ENCODE measurements around the gene APRT.
A peak's percentile ranks its signal among the peaks of the same experiment; 100 is the strongest.
"Not testable (repeated sequence)": the region's sequence is repeated elsewhere in the genome, so short reads cannot be mapped to it uniquely, and the experiment has no call there.

Gene APRT

DNA sequence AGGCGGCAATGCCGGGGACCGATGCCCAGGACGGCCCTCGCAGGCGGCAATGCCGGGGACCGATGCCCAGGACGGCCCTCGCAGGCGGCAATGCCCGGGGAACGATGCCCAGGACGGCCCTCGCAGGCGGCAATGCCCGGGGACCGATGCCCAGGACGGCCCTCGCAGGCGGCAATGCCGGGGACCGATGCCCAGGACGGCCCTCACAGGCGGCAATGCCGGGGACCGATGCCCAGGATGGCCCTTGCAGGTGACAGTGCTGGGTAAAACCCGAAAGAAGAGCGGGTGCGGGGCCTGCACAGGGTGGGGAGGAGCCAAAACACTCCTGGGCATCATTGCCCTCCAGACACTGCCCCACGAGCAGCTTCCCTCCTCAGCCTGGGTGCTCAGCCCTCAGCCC, 11.9 kb upstream of the APRT start:
- not testable (repeated sequence) for DNase-seq (ENCODE audit: low spot score in 2 of 2); H3K4me3 ChIP-seq; H3K4me1 ChIP-seq; H3K27me3 ChIP-seq (ENCODE audit: low read depth); H3K9me3 ChIP-seq; H3K36me3 ChIP-seq (replicated peaks)
- in situ Hi-C loops (cut with MboI; ENCODE audit: low sequenced_read_pairs): loop anchor here (25.0 kb wide), 1 partner anchor 739 kb away; the partner anchor contains the start of gene RPL13

DNA sequence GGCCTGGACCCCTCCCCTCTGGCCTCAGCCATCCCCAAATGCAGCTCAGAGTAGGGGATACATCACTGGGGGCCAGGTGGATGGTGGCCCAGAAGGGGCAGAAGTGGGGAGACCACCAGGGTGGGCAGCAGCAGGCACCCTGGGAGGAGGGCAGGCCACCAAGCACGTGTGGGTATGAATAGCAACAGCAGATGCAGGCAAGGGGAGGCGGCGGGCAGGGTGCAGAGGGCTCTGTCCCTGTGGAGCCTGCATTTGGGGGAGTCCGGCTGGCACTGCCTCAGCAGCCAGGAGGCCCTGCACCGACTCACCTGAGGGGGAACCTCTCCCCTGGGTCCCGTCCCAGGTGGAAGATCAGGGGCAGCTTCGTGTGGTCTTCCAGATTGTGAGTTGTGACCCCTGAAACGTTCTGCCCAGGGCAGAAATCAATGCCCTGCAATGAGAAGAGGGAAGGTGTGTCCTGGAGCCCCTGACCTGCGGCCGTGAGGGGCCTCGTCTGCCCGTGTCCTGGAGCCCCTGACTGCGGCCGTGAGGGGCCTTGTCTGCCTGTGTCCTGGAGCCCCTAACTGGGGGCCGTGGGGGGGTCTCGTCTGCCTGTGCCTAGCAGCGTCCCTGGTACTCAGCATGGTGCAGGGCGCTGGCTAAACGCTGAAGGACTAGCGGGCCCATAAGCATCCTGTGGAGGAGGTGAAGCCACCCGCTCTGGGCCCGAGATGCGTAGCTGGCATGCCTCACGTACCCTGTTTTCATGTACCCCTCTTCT, 10.7 kb upstream of the APRT start:
- Histone ChIP-seq H3K27me3 (ENCODE audit: low read depth) (no peaks in the 10 kb centered on the region), H3K4me1 (no peaks in the 10 kb centered on the region), H3K4me3 (no peak overlapping the region), H3K36me3 (replicated peaks) (no peaks in the 10 kb centered on the region), H3K9me3 (no peaks in the 10 kb centered on the region)
- DNase-seq (ENCODE audit: low spot score in 2 of 2): no peak
- in situ Hi-C loops (cut with MboI; ENCODE audit: low sequenced_read_pairs): loop anchor here (25.0 kb wide), 1 partner anchor 740 kb away; the partner anchor contains the start of gene RPL13

DNA sequence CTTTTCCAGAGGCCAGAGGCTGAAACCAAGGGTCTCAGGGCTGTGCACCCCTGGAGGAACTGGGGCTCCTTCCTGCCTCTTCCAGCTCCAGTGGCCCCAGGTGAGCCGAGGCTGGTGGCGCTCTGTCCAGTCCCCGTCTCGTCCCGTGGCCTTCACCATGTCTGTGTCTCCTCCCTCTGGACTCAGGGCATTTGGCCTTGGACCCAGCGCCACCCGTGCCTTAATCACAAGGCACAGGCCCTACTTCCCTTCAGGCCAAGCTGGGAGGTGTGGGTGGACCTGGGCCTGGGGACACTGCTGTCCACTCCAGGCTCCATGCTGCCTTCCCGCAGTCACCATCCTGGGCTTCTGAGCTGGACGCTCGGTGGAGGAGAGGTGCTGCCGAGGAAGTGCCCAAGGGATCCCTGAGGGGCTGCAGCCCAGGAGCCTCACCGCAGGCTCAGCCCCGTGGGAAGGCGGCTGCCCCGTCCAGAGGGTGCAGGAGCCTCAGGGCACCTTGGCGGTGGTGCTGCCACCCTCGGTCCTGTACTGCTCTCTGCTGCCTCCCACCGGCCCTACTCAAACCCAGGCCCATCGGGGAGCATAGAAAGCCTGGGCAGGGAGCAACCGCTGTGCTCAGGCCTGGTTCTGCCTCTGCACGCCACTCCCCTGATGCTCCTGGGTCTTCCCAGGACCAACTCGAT, 9.6 kb upstream of the APRT start:
- in situ Hi-C loops (cut with MboI; ENCODE audit: low sequenced_read_pairs): loop anchor here (25.0 kb wide), 1 partner anchor 741 kb away; the partner anchor contains the start of gene RPL13
- Histone ChIP-seq H3K36me3 (replicated peaks) (no peaks in the 10 kb centered on the region), H3K4me1 (no peaks in the 10 kb centered on the region)

DNA sequence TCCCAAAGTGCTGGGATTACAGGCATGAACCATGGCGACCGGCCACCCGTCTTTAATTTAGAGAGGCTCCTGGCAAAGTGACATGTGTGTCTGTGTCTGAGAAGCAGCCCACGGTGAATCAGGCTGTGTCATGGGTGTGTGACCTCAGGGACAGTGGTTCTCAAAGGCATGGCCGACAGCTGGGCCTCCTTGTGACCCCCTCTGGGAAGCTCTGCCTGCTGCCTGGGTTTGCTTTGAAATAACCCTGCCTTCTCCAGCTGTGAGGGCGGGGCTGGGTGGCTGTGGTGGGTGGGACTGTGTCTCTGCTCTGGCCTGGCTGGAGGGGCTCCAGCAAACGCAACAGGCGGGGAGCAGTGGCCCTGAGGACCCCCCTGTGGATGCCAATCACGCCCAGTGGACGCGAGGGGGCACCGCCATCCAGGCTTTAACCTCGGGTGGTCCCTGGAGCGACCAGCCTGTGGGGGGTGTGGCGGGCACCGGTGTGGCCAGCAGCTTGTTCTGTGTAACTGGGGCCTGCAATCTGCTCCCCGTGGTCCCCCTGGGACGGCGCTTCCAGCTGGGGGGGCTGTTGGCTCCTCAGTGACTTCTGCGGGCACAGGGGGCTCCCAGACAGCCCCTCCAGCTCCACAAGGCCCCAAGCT, 8.8 kb upstream of the APRT start:
- DNase-seq (ENCODE audit: low spot score in 2 of 2): no peak
- in situ Hi-C loops (cut with MboI; ENCODE audit: low sequenced_read_pairs): loop anchor here (25.0 kb wide), 1 partner anchor 742 kb away; the partner anchor contains the start of gene RPL13
- no peaks in the 10 kb centered on the region for H3K4me1 ChIP-seq
- H3K36me3 ChIP-seq (replicated peaks): no peaks in the 10 kb centered on the region
- H3K27me3 ChIP-seq (ENCODE audit: low read depth): no peaks in the 10 kb centered on the region
- no peaks in the 10 kb centered on the region for H3K9me3 ChIP-seq
- no peak overlapping the region for H3K4me3 ChIP-seq

More for the DNA sequence above, 9.6 kb upstream of the APRT start:
- no peak overlapping the region for H3K4me3 ChIP-seq
- no peaks in the 10 kb centered on the region for H3K9me3 ChIP-seq
- no peaks in the 10 kb centered on the region for H3K27me3 ChIP-seq (ENCODE audit: low read depth)
- peak in 1 of 2 experiments; percentile 30 for DNase-seq (ENCODE audit: low spot score in 2 of 2)

DNA sequence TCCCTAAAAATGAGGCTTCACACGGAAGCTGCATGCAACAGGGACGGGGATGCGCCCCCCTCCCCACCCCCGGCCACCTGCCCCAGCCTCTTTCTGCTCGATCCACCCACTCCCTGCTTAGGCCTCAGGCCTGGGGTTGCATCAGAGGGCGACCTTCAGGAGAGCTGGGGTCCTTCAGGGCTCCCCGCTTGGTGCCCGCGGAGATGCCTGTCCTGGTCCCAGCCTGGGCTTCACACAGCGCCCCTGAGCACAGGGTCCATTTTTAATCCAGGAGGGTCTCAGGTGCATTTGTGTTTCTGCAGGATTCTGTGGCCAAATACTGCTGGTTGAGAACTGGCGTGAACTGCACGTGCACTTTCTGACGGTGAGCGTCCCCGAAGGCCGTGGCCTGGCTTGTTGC, 7.4 kb upstream of the APRT start:
- DNase-seq (ENCODE audit: low spot score in 2 of 2): no peak
- no peak overlapping the region for H3K4me3 ChIP-seq
- H3K36me3 ChIP-seq (replicated peaks): no peaks in the 10 kb centered on the region
- no peaks in the 10 kb centered on the region for H3K9me3 ChIP-seq
- in situ Hi-C loops (cut with MboI; ENCODE audit: low sequenced_read_pairs): loop anchor here (10.0 to 25.0 kb wide), 3 partner anchors 346 to 743 kb away; partner anchors contain the start of genes RPL13 and ZNF778
- H3K27me3 ChIP-seq (ENCODE audit: low read depth): no peaks in the 10 kb centered on the region
- H3K4me1 ChIP-seq: no peaks in the 10 kb centered on the region

DNA sequence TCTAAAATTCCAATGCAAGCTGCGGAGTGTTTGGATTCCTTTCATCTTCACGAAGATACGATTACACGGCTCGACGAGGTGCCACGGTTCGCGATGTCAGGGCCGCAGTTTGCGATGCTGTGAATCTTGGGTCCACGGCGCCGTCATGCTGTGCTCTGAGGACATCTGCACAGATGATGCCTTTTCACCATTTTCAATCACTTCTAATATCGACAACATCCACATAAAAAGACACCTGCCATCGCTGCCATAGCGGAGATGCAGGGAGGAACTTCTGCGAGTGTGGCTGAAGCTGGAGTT, 6.8 kb upstream of the APRT start:
- in situ Hi-C loops (cut with MboI; ENCODE audit: low sequenced_read_pairs): loop anchor here (10.0 to 25.0 kb wide), 3 partner anchors 346 to 744 kb away; partner anchors contain the start of genes RPL13 and ZNF778
- Histone ChIP-seq H3K4me1 (no peaks in the 10 kb centered on the region), H3K27me3 (ENCODE audit: low read depth) (no peaks in the 10 kb centered on the region), H3K9me3 (no peaks in the 10 kb centered on the region), H3K36me3 (replicated peaks) (no peaks in the 10 kb centered on the region), H3K4me3 (no peak overlapping the region)
- DNase-seq (ENCODE audit: low spot score in 2 of 2): no peak

DNA sequence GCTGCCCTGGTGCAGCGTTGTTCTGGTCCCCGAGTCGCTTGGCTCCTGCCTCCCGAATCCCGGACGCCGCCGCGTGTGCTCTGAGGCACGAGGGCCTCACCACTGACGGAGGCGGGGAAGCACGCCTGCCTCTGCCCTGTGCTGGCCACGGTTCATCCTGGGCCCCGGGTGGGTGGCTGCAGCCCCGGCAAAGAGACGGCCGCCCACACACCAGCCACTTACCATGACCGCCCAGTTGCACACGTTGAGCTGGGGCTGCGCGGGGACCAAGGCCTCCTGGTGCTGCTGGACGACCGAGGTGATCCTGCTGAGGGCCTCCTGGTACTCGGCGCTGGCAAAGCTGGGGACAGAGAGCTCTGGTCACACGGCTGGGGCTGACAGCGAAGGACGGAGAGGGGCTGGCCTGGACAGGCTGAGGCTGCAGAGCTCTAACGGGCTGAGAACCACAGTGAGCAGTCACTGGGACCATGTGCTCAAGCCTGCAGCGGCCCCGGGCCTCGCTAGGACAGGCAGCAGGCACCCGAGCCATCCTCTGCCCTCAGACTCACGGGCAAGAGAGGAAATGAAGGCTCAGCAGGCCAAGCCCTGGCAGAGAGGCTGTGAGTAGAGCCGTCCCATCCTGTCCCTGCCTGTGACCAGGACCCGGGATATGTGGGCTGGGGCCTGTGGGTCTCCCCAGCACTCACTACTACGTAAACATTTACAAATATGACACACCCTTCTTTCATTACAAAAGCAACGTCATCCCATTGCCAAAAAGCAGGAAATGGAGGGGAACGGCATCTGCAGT, 6.3 kb upstream of the APRT start:
- in situ Hi-C loops (cut with MboI; ENCODE audit: low sequenced_read_pairs): loop anchor here (10.0 to 25.0 kb wide), 3 partner anchors 347 to 744 kb away; partner anchors contain the start of genes RPL13 and ZNF778
- Histone ChIP-seq H3K27me3 (ENCODE audit: low read depth) (no peaks in the 10 kb centered on the region), H3K4me1 (no peaks in the 10 kb centered on the region; the same call in 1 of the 2 replicates), H3K9me3 (no peaks in the 10 kb centered on the region), H3K4me3 (no peak overlapping the region), H3K36me3 (replicated peaks) (no peaks in the 10 kb centered on the region)
- DNase-seq (ENCODE audit: low spot score in 2 of 2): no peak

DNA sequence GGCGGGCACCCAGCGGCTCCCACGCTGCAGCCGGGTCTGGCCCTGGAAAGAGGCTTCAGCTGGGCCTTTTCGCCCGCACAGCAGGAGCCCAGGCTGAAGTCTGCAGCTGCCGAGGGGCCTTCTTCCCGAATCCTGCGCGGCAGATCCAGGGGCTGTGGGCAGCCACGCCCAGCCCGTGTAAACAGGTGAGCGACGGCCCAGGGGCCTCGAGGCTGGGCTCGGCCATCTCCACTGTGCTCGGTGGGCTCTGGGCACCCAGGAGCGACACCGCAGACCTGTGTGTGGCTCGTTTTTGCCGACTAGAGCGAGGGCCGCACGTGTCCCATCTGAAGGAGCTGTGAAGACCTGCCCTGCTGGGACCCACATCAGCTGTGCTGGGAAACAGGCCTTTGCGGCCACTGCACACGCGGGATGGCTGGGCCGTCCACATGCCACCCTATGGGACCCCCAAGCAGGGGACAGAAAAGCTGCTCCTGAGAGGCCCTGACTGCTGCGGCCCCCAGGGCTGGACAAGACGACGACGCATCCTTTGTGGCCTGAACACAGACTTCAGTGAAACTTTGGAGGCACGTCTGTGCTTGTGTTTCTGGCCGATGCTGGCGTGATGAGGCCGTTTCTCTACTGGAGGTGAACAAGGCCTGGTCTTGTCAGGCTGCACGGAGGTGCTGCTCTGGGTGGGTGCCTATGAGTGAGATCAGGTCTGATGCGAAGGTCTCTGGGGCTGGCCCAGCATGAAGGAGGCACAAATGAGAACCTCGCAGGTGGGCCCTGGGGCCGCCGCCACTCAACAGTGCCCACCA, 5.2 kb upstream of the APRT start:
- no peaks in the 10 kb centered on the region for H3K27me3 ChIP-seq (ENCODE audit: low read depth)
- in situ Hi-C loops (cut with MboI; ENCODE audit: low sequenced_read_pairs): loop anchor here (10.0 to 25.0 kb wide), 3 partner anchors 348 to 745 kb away; partner anchors contain the start of genes RPL13 and ZNF778
- no peaks in the 10 kb centered on the region for H3K9me3 ChIP-seq
- H3K4me3 ChIP-seq: no peak overlapping the region
- no peak for DNase-seq (ENCODE audit: low spot score in 2 of 2)
- H3K36me3 ChIP-seq (replicated peaks): no peaks in the 10 kb centered on the region
- H3K4me1 ChIP-seq: peaks cover 4% of the 10 kb centered on the region

DNA sequence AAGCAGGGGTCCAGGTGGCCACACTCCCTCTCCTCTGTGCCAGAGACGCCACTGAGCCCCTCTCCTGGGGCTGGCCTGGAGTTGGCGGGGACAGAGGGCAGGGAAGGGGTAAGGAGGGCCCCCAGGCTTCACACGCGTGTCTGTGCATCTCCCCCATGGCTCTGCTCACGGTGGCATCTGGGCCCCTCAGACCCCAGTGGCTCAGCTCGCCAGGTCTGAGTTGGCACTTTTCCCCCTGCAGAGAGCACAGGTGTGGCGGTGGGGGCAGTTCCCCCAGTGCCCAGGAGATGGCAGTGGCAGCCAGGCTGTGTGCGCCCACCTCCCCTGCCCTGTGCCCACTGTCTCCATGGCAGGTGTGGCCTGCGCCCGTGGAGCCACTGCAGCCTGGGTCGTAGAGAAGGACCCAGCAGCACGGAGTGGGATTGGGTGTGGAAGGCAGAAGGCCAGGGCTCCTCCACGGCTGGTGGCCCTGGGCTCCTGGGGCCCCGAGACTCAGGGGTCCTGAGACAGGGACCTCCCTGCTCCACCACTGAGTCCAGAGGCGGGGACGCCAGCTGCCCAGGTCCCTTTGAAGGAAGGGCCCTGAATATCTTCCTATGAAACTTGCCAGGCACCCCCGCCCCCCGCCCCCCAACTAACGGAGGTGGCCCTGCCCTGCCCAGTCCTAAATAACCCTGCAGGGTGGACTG, 4.3 kb upstream of the APRT start:
- in situ Hi-C loops (cut with MboI; ENCODE audit: low sequenced_read_pairs): loop anchor here (10.0 to 25.0 kb wide), 3 partner anchors 349 to 746 kb away; partner anchors contain the start of genes RPL13 and ZNF778
- peak; percentile 11 to 64 for DNase-seq (ENCODE audit: low spot score in 2 of 2)

DNA sequence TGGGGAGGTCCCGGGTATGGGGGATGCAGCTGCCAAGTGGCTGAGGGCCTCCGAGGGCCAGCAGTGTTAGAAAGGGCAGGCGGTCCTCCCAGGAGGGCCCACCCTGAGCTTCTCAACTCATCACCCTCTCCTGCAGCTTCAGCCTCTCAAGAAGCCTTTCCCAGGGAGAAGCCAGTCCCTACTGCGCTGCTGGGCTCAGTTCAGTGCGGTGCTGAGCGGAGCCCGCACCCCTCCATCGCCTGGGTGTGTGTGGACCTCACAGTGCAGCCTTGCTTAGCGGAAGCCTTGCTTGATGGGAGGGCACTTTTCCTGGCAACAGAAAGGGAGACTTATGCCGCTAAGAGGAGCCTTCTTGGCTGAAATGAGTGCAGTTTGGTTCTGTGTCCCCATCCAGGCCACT, 3.5 kb upstream of the APRT start:
- Histone ChIP-seq H3K9me3 (no peaks in the 10 kb centered on the region), H3K4me1 (peaks cover 9% of the 10 kb centered on the region), H3K4me3 (no peak overlapping the region), H3K27me3 (ENCODE audit: low read depth) (no peaks in the 10 kb centered on the region), H3K36me3 (replicated peaks) (peaks cover 8% of the 10 kb centered on the region)
- no peak for DNase-seq (ENCODE audit: low spot score in 2 of 2)
- in situ Hi-C loops (cut with MboI; ENCODE audit: low sequenced_read_pairs): loop anchor here (10.0 to 25.0 kb wide), 3 partner anchors 350 to 747 kb away; partner anchors contain the start of genes RPL13 and ZNF778

More for the DNA sequence above, 4.3 kb upstream of the APRT start:
- Histone ChIP-seq H3K9me3 (no peaks in the 10 kb centered on the region), H3K36me3 (replicated peaks) (no peaks in the 10 kb centered on the region; the same call in 1 of the 2 replicates), H3K4me3 (no peak overlapping the region), H3K4me1 (peaks cover 4% of the 10 kb centered on the region), H3K27me3 (ENCODE audit: low read depth) (no peaks in the 10 kb centered on the region)

DNA sequence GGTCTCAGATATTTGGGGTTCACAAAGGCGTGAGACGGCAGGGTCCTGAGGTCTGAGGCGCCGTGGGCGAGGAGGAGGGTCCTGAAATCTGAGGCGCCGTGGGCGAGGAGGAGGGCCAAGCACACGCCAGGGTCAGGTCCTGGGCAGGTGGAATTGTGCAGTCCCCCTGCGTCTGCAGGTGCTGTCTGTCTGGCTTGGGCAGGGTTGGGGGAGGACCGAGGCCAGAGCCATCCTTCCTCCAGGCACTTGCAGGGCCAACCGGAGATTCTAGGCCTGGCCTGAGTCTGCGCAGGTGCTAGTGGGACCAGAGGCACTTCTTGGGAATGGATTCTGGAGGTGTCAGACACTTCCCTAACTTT, 2.4 kb upstream of the APRT start:
- in situ Hi-C loops (cut with MboI; ENCODE audit: low sequenced_read_pairs): loop anchor here (10.0 to 25.0 kb wide), 3 partner anchors 351 to 748 kb away; partner anchors contain the start of genes RPL13 and ZNF778
- Histone ChIP-seq H3K4me1 (peaks cover 13% of the 10 kb centered on the region), H3K9me3 (no peaks in the 10 kb centered on the region), H3K4me3 (no peak overlapping the region), H3K27me3 (ENCODE audit: low read depth) (no peaks in the 10 kb centered on the region), H3K36me3 (replicated peaks) (peaks cover 19% of the 10 kb centered on the region)
- no peak for DNase-seq (ENCODE audit: low spot score in 2 of 2)
